ENCODE results near the gene NUAK2. TPM values are rescaled to one million over a fixed set of nuclear protein-coding genes. Genes with fewer than 3 reads are reported as not detected.
"Not testable (repeated sequence)": the region's sequence is repeated elsewhere in the genome, so short reads cannot be mapped to it uniquely, and the experiment has no call there.

Gene NUAK2
- total RNA-seq, 4 donors from 2014 or later: 0.73 to 2.0 (median 1.5) TPM; not detected in 1

DNA sequence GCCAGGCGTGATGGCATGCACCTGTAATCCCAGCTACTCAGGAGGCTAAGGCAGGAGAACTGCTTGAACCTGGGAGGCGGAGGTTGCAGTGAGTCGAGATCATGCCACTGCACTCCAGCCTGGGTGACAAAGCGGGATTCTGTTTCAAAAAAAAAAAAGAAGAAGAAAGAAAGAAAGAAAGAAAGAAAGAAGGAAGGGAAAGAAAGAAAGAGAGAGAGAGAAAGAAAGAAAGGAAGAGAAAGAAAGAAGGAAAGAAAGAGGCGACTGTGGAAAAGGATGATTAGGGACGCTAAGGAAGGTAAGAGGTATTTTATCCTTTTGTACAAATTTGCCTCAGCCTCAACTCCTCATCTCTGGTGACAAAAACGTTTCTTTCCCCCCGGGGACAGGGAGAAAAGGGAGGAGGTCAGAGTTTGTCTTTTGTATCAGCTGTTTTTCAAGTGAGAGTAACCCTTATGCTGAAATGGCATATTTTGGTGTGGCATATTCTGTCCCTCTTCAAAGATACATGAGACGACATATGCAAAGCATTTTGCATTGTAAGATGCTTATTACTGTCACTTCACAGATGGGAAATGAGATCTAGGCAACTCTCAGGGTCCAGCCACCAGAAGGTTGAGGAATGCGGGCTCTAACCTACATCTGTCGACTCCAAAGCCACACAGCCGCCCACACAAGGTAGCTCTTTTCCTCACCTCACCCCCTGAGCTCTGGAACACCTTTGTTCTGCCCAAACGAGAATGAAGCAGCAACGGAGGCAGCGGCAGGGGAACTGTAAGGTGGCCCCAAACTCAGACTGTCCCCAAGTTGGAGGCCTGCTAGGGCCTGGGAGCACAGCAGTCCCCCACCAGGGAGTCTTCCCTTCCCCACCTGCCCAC is 38.0 kb downstream of the NUAK2 start:
- Histone ChIP-seq H3K4me1 (peaks cover 0 to 8% of the 10 kb centered on the region in 2 donors), H3K9me3 (no peaks in the 10 kb centered on the region), H3K27ac (peak overlapping the region in 1 of 2 donors; percentile 69), H3K36me3 (no peaks in the 10 kb centered on the region), H3K27me3 (no peaks in the 10 kb centered on the region), H3K4me3 (no peak overlapping the region)
- TF ChIP-seq, protein P1, sequence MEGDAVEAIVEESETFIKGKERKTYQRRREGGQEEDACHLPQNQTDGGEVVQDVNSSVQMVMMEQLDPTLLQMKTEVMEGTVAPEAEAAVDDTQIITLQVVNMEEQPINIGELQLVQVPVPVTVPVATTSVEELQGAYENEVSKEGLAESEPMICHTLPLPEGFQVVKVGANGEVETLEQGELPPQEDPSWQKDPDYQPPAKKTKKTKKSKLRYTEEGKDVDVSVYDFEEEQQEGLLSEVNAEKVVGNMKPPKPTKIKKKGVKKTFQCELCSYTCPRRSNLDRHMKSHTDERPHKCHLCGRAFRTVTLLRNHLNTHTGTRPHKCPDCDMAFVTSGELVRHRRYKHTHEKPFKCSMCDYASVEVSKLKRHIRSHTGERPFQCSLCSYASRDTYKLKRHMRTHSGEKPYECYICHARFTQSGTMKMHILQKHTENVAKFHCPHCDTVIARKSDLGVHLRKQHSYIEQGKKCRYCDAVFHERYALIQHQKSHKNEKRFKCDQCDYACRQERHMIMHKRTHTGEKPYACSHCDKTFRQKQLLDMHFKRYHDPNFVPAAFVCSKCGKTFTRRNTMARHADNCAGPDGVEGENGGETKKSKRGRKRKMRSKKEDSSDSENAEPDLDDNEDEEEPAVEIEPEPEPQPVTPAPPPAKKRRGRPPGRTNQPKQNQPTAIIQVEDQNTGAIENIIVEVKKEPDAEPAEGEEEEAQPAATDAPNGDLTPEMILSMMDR (IDR thresholded peaks at IDR 0.05): no peak
- TF ChIP-seq POLR2A (IDR thresholded peaks at IDR 0.05): no peak
- DNase-seq: no peak
- intact Hi-C loops (cut with DNase I; ENCODE audit: low total_unique reads): no loop called here

DNA sequence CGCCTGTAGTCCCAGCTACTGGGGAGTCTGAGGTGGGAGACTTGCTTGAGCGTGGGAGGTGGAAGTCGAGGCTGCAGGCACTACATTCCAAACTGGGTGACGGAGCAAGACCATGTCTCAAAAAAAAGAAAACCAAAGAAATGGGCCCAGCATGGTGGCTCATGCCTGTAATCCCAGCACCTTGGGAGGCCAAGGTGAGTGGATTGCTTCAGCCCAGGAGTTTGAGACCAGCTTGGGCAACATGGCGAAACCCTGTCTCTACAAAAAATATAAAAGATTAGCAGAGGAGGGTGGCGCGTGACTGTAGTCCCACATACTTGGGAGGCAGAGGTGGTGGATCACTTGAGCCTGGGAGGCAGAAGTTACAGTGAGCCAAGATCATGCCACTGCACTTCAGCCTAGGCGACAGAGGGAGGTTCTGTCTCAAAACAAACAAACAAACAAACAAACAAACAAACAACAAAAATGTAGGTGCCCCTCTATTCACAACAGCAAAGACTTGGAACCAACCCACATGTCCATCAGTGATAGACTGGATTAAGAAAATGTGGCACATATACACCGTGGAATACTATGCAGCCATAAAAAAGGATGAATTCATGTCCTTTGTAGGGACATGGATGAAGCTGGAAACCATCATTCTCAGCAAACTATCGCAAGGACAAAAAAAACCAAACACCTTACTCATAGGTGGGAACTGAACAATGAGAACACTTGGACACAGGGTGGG is 40.7 kb downstream of the NUAK2 start:
- DNase-seq; H3K4me1 ChIP-seq; H3K27ac ChIP-seq; H3K36me3 ChIP-seq; intact Hi-C loops (cut with DNase I; ENCODE audit: low total_unique reads); H3K27me3 ChIP-seq; H3K4me3 ChIP-seq; H3K9me3 ChIP-seq: not testable (repeated sequence)

DNA sequence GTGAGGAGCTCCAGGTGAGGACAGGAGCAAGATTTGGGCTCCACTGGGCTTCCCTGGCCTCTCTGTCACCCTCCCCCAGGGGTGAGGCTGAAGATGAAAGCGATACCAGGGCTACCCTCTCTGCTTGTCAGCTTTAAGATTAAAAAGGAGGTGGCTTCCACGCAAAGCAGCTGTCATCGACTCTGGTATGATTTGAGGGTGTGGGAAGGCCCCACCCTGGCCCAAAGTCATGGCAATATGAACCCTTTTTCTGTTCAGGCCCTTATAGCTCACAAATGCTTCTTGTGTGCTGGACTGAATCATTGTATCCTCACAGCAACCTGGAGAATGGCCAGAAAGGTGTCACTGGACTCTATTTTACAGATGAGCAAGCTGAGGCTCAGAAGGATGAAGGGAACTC is 41.6 kb downstream of the NUAK2 start:
- no peaks in the 10 kb centered on the region for H3K36me3 ChIP-seq
- DNase-seq: no peak
- H3K4me3 ChIP-seq: no peak overlapping the region
- peaks cover 0 to 1% of the 10 kb centered on the region in 2 donors for H3K4me1 ChIP-seq
- H3K9me3 ChIP-seq: no peaks in the 10 kb centered on the region
- H3K27me3 ChIP-seq: no peaks in the 10 kb centered on the region
- intact Hi-C loops (cut with DNase I; ENCODE audit: low total_unique reads): no loop called here
- TF ChIP-seq, protein P1 (IDR thresholded peaks at IDR 0.05): no peak
- TF ChIP-seq POLR2A (IDR thresholded peaks at IDR 0.05): no peak
- no peak overlapping the region for H3K27ac ChIP-seq

DNA sequence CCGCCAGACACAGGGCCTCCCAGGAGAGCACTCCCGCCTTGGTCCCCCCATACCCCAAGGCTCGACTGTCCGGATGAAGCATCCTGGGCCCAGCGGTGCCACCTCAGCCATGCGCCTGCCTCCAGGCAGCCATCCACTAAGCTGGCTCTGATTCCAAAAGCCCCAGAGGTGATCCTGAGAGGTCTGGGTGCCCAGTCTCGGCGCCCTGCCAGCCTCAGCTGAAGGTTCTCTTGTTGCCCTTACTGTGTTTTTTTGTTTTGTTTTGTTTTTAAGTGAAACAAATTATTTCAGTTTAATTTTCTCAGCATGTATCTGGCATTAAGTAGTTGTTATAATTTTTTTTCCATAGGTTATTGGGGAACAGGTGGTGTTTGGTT is 44.9 kb downstream of the NUAK2 start:
- Histone ChIP-seq H3K27ac (no peak overlapping the region), H3K4me1 (no peaks in the 10 kb centered on the region), H3K36me3 (no peaks in the 10 kb centered on the region), H3K27me3 (no peaks in the 10 kb centered on the region), H3K9me3 (no peaks in the 10 kb centered on the region), H3K4me3 (no peak overlapping the region)
- DNase-seq: no peak
- TF ChIP-seq, protein P1 (IDR thresholded peaks at IDR 0.05): no peak
- no peak for TF ChIP-seq POLR2A (IDR thresholded peaks at IDR 0.05)
- intact Hi-C loops (cut with DNase I; ENCODE audit: low total_unique reads): no loop called here

DNA sequence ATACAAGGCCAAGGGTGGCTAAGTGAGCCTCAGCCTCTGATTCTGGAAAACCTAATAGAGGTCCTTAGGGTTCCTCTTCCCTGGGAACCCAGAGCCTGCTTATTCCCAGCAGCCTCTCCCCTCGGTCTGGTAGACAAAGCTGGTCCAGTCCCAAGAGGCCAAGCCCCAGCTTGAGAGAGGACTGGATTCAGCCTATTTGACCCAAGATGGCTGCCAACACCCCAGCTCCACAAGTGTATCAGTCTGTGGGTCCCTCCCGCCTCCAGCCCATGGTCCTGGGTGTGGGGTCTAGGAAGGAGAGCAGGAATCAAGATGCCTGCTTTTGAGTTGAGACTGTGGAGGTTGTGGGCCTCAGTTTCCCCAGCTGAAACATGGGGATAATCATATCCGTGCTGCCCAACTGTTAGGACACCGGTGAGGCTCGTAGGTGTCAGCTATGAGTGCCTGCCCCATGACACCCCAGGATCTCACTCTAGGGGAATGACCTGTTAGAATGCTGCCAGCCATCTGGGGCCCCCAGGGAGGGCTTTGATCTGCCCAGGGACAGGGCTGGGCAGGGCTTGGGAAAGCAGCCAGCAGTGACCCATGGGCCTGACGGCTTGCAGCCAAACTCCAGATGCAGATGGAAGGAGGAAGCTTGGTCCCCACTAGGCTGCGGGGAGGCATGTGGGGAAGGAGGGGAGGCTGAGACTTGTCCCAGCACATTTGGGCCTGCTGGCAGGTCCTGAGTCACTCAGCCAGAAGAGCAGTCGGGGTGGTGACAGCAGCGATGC is 45.4 kb downstream of the NUAK2 start:
- H3K4me1 ChIP-seq: no peaks in the 10 kb centered on the region
- H3K36me3 ChIP-seq: no peaks in the 10 kb centered on the region
- no peaks in the 10 kb centered on the region for H3K9me3 ChIP-seq
- H3K27me3 ChIP-seq: no peaks in the 10 kb centered on the region
- H3K27ac ChIP-seq: no peak overlapping the region
- DNase-seq: no peak
- no peak for TF ChIP-seq POLR2A (IDR thresholded peaks at IDR 0.05)
- TF ChIP-seq, protein P1 (IDR thresholded peaks at IDR 0.05): no peak
- H3K4me3 ChIP-seq: no peak overlapping the region
- intact Hi-C loops (cut with DNase I; ENCODE audit: low total_unique reads): no loop called here

All from uterus (tissue), 4 donors.